C4-2B (cell line): ENCODE data around the gene SRPK2.

ENCODE experiments used
- H3K27ac ChIP-seq: fragments of 450-650 bp; 2 replicates; pipeline ENCODE4 v1.5.1; 2017
- ZFX ChIP-seq: fragments of 450-650 bp; IDR thresholded peaks from 2 replicates; pipeline ENCODE4 v1.6.1; 2017
- TF ChIP-seq, protein P1 (sequence below): fragments of 450-650 bp; conservative IDR thresholded peaks from 2 replicates; pipeline ENCODE4 v1.5.1; 2017; ENCODE audit warnings: mild to moderate bottlenecking

The SRPK2 gene

GRCh38 chr7:105286441-105286840, 102.3 kb downstream of the SRPK2 start:
- no peak overlapping the region for H3K27ac ChIP-seq
- TF ChIP-seq, protein P1, sequence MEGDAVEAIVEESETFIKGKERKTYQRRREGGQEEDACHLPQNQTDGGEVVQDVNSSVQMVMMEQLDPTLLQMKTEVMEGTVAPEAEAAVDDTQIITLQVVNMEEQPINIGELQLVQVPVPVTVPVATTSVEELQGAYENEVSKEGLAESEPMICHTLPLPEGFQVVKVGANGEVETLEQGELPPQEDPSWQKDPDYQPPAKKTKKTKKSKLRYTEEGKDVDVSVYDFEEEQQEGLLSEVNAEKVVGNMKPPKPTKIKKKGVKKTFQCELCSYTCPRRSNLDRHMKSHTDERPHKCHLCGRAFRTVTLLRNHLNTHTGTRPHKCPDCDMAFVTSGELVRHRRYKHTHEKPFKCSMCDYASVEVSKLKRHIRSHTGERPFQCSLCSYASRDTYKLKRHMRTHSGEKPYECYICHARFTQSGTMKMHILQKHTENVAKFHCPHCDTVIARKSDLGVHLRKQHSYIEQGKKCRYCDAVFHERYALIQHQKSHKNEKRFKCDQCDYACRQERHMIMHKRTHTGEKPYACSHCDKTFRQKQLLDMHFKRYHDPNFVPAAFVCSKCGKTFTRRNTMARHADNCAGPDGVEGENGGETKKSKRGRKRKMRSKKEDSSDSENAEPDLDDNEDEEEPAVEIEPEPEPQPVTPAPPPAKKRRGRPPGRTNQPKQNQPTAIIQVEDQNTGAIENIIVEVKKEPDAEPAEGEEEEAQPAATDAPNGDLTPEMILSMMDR, result no peak
- TF ChIP-seq ZFX, result no peak

DNA sequence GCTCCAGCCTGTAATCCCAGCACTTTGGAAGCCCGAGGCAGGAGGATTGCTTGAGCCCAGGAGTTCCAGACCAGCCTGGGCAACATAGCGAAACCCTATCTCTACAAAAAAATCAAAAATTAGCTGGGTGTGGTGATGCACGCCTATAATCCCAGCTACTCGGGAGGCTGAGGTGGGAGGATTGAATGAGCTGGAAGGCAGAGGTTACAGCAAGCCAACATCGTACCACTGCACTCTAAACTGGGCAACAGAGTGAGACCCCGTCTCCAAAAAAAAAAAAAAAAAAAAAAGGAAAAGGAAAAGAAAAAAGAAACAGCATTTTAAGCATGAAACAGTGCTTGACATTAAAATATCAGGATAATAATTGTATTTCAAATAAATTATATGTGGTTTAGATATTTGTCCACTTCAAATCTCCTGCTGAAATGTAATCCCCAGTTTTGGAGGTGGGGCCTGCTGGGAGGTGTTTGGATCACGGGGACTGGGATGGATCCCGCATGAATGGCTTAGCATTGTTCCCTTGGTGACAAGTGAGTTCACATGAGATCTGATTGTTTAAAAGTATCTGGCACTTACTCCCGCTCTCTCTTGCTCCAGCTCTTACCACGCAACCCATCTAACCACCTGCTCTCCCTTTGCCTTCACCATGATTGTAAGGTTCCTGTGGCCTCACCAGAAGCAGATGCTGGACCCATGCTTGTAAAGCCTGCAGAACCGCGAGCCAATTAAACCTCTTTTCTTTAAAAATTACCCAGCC, 103.4 kb downstream of the SRPK2 start:
- H3K27ac ChIP-seq, result no peak overlapping the region
- no peak for TF ChIP-seq ZFX
- TF ChIP-seq, protein P1, result no peak

DNA sequence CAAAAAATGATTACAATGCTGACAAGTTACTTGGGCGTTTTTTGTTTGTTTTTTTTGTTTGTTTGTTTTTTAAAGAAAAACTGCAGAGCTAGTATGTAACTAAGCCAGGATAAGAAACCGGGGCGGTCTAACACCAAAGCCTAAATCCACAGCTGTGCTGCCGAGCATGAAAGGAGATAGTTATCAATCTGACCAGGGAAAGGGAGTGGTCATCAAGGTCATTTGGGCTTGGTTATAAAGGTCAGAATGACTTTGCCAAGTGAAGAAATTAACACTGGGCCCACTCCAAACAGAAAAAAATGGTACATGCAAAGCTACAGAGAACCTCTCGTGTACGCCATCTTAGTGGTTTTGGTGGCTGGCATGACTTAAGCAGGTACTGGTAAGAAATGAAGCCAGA, 104.7 kb downstream of the SRPK2 start:
- TF ChIP-seq, protein P1, result no peak
- TF ChIP-seq ZFX, result no peak
- H3K27ac ChIP-seq, result no peak overlapping the region

DNA sequence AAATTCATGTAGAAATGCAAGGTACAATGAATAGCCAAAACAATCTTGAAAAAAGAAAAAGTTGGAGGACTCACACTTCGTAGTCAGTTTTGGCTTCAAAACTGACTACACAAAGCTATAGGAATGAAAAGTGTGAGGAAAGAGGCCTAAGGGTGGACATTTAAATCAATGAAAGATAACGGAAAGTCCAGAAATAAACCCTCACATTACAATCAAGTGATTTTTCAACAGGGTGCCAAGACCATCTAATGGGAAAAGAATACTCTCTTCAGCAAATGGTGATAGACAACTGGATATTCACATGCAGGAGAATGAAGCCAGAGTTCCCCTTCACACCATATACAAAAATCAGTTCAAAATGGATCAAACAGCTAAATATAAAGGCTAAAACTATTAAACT, 106.8 kb downstream of the SRPK2 start:
- H3K27ac ChIP-seq, result no peak overlapping the region
- TF ChIP-seq, protein P1, result no peak
- no peak for TF ChIP-seq ZFX

- no peak overlapping the region for H3K27ac ChIP-seq
- TF ChIP-seq, protein P1, result no peak
- no peak for TF ChIP-seq ZFX
Measured at GRCh38 chr7:105279688-105280007, 109.1 kb downstream of the SRPK2 start.

DNA sequence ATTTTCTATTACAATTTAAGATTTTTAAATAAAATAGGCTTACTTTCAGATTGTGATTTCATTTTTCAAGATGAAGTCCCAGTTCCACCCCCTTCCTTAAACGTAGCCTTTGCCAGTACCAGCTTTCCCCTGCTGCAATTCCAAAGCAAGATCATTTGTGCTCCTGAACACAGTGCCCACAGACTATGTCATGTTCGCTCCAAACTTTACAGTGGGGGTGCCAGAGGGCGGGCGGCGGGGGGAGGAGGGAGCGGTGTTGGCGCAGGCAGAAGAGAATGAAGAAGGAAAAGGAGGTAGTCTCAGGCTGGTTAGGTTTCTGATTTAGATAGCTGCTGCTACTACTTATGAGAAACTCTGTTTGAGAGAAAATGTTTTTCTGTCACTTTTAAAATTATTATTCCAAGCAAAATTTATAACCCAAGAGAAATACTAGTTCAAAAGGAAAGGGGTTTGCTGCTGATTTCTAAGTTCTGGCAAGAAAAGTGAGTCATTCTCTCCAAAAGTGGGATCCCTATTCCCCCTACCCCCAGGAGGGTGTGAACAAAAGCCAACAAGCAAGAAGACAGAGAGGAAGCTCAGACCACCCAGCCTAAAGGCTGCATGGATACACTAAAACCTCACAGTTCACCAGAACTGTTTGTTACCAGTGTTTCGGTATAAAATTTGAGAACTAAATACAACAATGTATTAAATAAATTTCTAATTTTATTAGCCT, 109.6 kb downstream of the SRPK2 start:
- H3K27ac ChIP-seq, result no peak overlapping the region
- no peak for TF ChIP-seq ZFX
- TF ChIP-seq, protein P1, result no peak

DNA sequence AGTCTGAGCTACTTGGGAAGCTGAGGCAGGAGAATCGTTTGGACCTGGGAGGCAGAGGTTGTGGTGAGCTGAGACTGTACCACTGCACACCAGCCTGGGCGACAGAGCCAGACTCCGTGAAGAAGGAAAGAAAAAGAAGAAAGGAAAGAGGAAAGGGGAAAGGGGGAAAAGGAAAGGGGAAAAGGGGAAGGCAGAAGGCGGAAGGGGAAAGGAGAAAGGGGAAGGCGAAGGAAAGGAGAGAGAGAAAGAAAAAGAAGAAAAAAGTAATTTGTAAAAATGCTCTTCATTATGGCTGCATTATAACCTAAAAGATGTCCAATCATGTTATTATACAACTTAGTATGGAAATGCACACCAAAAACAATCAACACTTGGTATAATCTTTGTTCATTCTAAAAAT, 110.2 kb downstream of the SRPK2 start:
- TF ChIP-seq ZFX, result no peak
- TF ChIP-seq, protein P1, result no peak

More for the DNA sequence above, 110.2 kb downstream of the SRPK2 start:
- H3K27ac ChIP-seq, result no peak overlapping the region
